ENCODE measurements around the gene CRACDL. TPM values are rescaled to one million over a fixed set of nuclear protein-coding genes. Genes with fewer than 3 reads are reported as not detected.
"Not testable (repeated sequence)": the region's sequence is repeated elsewhere in the genome, so short reads cannot be mapped to it uniquely, and the experiment has no call there.

The CRACDL gene
- total RNA-seq, 1 donor from 2014 or later, result 0.52 TPM

DNA sequence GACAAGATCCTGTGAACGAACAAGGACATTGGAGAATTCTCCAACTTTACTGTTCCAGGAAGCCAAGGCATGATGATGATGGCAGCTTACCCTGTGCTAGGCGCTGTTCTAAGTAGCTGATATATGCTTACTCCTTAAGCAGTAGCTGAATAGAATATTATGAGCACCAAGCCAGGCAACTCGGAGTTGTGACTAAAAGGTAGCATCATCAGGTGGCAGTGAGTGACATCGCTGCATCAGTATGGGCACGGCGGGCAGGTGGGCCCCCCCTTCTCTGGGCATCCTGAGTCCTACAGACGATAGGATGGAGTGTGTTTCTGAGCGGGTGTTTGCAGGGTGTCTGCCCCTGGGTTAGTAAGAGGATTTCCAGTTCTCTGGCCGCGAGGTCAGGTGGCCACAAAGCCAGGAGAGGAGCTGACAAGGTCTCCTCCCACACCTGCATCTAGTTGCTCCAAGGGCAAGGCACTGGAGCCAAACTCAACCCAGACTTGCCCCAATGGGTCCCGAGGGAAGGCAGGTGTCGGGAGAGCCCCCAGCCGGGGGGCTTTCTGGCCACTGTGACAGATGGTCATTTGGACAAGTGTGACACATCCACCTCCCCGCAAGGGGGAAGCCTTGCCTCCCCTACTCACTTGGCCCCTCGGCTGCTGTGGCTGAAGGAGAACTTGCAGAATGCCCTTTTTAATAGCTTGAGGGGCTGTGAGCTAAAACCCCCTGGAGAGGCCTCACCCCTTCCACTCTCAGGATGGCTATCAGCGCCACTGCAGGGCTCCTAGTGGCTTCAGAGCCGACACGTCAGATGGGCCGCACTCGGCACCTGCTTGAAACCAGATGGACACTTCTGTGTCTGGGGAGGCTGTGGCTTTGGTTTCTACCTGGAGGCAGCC, 55.5 kb downstream of the CRACDL start:
- Histone ChIP-seq H3K4me3 (ENCODE audit: low read length in 3 of 3) (no peak overlapping the region), H3K27ac (ENCODE audit: low read depth, low read length) (no peak overlapping the region), H3K36me3 (ENCODE audit: control insufficient read depth in 3 of 3, insufficient read depth in 3 of 3, low read length in 3 of 3) (no peaks in the 10 kb centered on the region), H3K27me3 (ENCODE audit: control insufficient read depth in 3 of 3, insufficient read depth in 3 of 3, low read length in 3 of 3) (peaks cover 0 to 6% (median 0%) of the 10 kb centered on the region in 3 donors), H3K9ac (ENCODE audit: low read depth in 1 of 3, low read length in 3 of 3) (no peak overlapping the region), H3K4me1 (ENCODE audit: control insufficient read depth in 3 of 3, insufficient read depth in 3 of 3, low read length in 3 of 3) (no peaks in the 10 kb centered on the region), H3K9me3 (ENCODE audit: control insufficient read depth in 3 of 3, low read length in 3 of 3) (no peaks in the 10 kb centered on the region)

DNA sequence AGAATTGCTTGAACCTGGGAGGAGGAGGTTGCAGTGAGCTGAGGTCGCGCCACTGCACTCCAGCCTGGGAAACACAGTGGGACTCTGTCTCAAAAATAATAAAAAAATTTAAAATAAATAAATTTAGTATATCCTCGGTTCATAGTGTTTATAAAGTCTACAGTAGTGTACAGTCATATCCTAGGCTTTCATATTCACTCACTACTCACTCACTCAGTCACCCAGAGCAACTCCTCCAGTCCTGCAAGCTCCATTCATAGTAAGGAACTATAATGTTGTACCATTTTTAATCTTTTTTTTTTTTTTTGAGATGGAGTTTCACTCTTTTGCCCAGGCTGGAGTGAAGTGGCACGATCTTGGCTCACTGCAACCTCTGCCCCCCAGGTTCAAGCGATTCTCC, 58.4 kb downstream of the CRACDL start:
- H3K4me1 ChIP-seq (ENCODE audit: control insufficient read depth in 3 of 3, insufficient read depth in 3 of 3, low read length in 3 of 3); H3K9ac ChIP-seq (ENCODE audit: low read depth in 1 of 3, low read length in 3 of 3); H3K9me3 ChIP-seq (ENCODE audit: control insufficient read depth in 3 of 3, low read length in 3 of 3); H3K36me3 ChIP-seq (ENCODE audit: control insufficient read depth in 3 of 3, insufficient read depth in 3 of 3, low read length in 3 of 3); H3K27ac ChIP-seq (ENCODE audit: low read depth, low read length); H3K4me3 ChIP-seq (ENCODE audit: low read length in 3 of 3); H3K27me3 ChIP-seq (ENCODE audit: control insufficient read depth in 3 of 3, insufficient read depth in 3 of 3, low read length in 3 of 3): not testable (repeated sequence)

DNA sequence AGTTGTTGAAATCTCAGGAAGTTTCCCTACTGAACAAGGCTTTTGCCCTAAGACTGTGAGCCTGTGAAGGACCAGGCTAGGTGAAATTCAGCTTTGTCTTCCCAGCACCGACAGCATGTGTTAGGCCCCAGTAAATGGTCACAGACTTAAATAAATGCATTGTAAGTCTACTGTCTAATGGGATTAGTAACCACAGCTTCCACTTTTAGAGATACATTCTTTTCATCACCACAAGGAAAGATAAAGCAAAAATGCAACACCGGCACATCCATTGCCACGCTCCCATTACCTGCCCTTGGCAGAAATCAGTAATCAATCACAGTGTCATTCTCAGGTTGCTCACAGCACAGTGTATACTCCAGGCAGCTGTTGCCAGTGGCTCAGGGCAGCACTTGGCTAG, 59.3 kb downstream of the CRACDL start:
- Histone ChIP-seq H3K9me3 (ENCODE audit: control insufficient read depth in 3 of 3, low read length in 3 of 3) (no peaks in the 10 kb centered on the region), H3K27me3 (ENCODE audit: control insufficient read depth in 3 of 3, insufficient read depth in 3 of 3, low read length in 3 of 3) (peaks cover 0 to 6% (median 0%) of the 10 kb centered on the region in 3 donors), H3K27ac (ENCODE audit: low read depth, low read length) (no peak overlapping the region), H3K9ac (ENCODE audit: low read depth in 1 of 3, low read length in 3 of 3) (no peak overlapping the region), H3K36me3 (ENCODE audit: control insufficient read depth in 3 of 3, insufficient read depth in 3 of 3, low read length in 3 of 3) (no peaks in the 10 kb centered on the region), H3K4me1 (ENCODE audit: control insufficient read depth in 3 of 3, insufficient read depth in 3 of 3, low read length in 3 of 3) (no peaks in the 10 kb centered on the region), H3K4me3 (ENCODE audit: low read length in 3 of 3) (no peak overlapping the region)

DNA sequence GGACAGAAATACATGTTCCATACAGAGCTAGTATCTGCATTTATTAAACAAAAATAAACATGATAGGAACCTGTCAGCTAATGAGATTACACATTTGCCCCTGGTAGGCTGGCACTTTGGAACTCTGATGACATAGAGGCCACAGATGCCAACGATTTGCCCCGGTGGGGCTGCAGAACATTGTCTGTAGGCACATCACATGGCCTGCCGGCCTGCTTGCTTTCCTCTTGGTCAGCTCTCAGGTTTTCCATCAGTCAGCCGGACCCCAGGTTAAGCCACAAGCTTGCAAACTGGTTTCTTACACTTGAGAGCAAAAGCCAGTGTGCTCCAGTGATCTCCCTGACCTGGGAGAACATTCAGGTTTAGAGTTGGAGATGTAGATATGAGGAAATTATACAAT, 60.3 kb downstream of the CRACDL start:
- Histone ChIP-seq H3K27ac (ENCODE audit: low read depth, low read length) (no peak overlapping the region), H3K4me1 (ENCODE audit: control insufficient read depth in 3 of 3, insufficient read depth in 3 of 3, low read length in 3 of 3) (peaks cover 1 to 2% (median 2%) of the 10 kb centered on the region in 3 donors), H3K27me3 (ENCODE audit: control insufficient read depth in 3 of 3, insufficient read depth in 3 of 3, low read length in 3 of 3) (peaks cover 0 to 3% (median 0%) of the 10 kb centered on the region in 3 donors), H3K36me3 (ENCODE audit: control insufficient read depth in 3 of 3, insufficient read depth in 3 of 3, low read length in 3 of 3) (no peaks in the 10 kb centered on the region), H3K4me3 (ENCODE audit: low read length in 3 of 3) (no peak overlapping the region), H3K9ac (ENCODE audit: low read depth in 1 of 3, low read length in 3 of 3) (no peak overlapping the region), H3K9me3 (ENCODE audit: control insufficient read depth in 3 of 3, low read length in 3 of 3) (no peaks in the 10 kb centered on the region)

DNA sequence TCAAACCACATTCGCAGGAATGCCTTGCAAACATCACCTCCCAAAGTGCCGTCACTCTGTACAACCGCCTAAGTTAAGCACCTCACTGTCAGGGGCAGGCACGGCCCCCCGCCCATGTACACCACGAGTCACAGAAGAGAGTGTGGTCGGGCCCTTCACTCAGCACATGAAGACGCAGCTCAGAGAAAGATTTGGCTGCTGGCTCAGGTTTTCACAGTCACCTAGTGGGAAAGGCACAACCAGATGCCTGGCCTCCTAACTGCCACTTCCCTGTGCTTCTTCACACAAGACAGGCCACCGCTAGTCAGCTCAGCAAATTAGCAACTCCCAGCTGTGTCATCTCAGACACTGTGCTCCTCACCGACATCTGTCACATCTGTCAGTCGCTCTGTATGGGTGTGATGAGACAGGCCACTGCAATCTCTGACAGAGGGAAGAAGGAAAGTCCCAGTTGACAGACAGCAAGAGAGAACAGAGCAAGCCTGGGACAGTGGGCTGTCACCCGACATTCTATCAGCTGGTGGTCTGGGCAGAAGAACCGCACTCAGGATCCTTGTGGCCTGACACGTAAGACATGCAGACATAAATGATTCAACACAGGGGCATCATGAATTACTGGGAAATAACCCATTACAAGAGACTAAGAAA, 60.8 kb downstream of the CRACDL start:
- H3K9ac ChIP-seq (ENCODE audit: low read depth in 1 of 3, low read length in 3 of 3), result no peak overlapping the region
- no peaks in the 10 kb centered on the region for H3K9me3 ChIP-seq (ENCODE audit: control insufficient read depth in 3 of 3, low read length in 3 of 3)
- H3K36me3 ChIP-seq (ENCODE audit: control insufficient read depth in 3 of 3, insufficient read depth in 3 of 3, low read length in 3 of 3), result no peaks in the 10 kb centered on the region
- no peak overlapping the region for H3K4me3 ChIP-seq (ENCODE audit: low read length in 3 of 3)
- no peaks in the 10 kb centered on the region for H3K27me3 ChIP-seq (ENCODE audit: control insufficient read depth in 3 of 3, insufficient read depth in 3 of 3, low read length in 3 of 3)
- H3K27ac ChIP-seq (ENCODE audit: low read depth, low read length), result no peak overlapping the region
- H3K4me1 ChIP-seq (ENCODE audit: control insufficient read depth in 3 of 3, insufficient read depth in 3 of 3, low read length in 3 of 3), result peaks cover 6 to 7% (median 7%) of the 10 kb centered on the region in 3 donors

DNA sequence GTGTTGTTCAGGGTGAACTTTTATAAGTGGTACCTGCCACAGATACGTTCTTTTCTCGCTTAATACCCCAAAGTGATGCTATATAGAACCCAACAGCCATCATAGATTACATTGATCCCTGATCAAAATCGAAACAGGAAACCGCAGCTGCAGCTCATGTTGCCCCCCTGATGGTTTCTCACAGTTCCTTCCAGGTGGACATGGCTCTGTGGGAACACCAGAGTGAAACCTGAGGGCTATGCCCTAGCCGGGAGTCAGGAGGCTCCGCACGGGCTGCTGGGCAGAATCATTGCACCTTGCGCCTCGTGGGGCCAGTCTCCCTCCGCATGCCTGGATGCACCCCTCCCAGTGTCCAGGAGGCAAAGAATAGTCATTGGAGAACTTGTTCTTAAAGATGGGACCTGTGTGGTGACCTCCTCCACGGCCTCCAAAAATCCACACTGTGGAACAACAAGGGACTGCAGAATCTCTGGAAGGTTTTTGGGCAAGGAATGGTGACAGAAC, 61.8 kb downstream of the CRACDL start:
- H3K4me3 ChIP-seq (ENCODE audit: low read length in 3 of 3), result no peak overlapping the region
- H3K27ac ChIP-seq (ENCODE audit: low read depth, low read length), result no peak overlapping the region
- no peak overlapping the region for H3K9ac ChIP-seq (ENCODE audit: low read depth in 1 of 3, low read length in 3 of 3)
- no peaks in the 10 kb centered on the region for H3K9me3 ChIP-seq (ENCODE audit: control insufficient read depth in 3 of 3, low read length in 3 of 3)
- no peaks in the 10 kb centered on the region for H3K27me3 ChIP-seq (ENCODE audit: control insufficient read depth in 3 of 3, insufficient read depth in 3 of 3, low read length in 3 of 3)
- H3K4me1 ChIP-seq (ENCODE audit: control insufficient read depth in 3 of 3, insufficient read depth in 3 of 3, low read length in 3 of 3), result peaks cover 6 to 15% (median 9%) of the 10 kb centered on the region in 3 donors
- no peaks in the 10 kb centered on the region for H3K36me3 ChIP-seq (ENCODE audit: control insufficient read depth in 3 of 3, insufficient read depth in 3 of 3, low read length in 3 of 3)

DNA sequence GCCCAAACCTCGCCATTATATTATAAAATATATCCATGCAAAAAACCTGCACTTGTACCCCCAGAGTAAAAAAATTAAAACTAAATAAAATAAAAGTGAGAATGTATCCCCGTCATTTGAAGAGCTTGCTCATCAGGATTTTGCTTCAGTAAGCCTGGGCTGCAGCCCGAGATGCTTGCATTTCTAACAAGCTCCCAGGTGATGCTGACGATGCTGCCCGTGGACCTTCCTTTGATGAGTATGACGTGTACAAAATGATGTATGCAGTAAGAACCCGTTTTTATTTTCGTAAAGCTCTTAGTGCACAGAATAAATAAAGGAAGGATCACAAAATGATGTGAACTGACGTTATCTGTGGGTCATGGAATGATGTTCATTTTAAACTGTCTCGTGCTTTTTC, 63.5 kb downstream of the CRACDL start:
- H3K4me1 ChIP-seq (ENCODE audit: control insufficient read depth in 3 of 3, insufficient read depth in 3 of 3, low read length in 3 of 3), result peaks cover 6 to 15% (median 9%) of the 10 kb centered on the region in 3 donors

DNA sequence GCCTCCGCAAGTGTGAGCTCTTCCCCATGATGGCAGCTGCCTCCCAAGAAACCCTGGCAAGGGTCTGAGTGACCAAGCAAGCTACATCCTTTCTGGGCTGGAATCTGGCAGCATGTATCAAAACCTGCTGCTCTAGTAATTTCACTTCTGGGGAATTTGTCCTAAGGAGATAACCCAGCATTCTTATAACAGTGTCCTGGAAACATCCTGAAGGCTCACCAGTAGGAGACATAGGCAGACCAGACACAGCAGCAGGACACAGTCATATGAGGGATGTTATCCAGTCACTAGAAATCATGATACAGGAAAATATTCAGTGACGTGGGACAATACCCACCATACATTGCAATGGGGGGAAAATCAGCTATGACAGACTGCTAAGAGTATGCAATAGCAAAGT, 64.5 kb downstream of the CRACDL start:
- Histone ChIP-seq H3K36me3 (ENCODE audit: control insufficient read depth in 3 of 3, insufficient read depth in 3 of 3, low read length in 3 of 3) (no peaks in the 10 kb centered on the region), H3K9me3 (ENCODE audit: control insufficient read depth in 3 of 3, low read length in 3 of 3) (no peaks in the 10 kb centered on the region), H3K4me3 (ENCODE audit: low read length in 3 of 3) (no peak overlapping the region), H3K27me3 (ENCODE audit: control insufficient read depth in 3 of 3, insufficient read depth in 3 of 3, low read length in 3 of 3) (no peaks in the 10 kb centered on the region), H3K4me1 (ENCODE audit: control insufficient read depth in 3 of 3, insufficient read depth in 3 of 3, low read length in 3 of 3) (peaks cover 6 to 15% (median 9%) of the 10 kb centered on the region in 3 donors), H3K9ac (ENCODE audit: low read depth in 1 of 3, low read length in 3 of 3) (no peak overlapping the region), H3K27ac (ENCODE audit: low read depth, low read length) (no peak overlapping the region)

More for the DNA sequence above, 63.5 kb downstream of the CRACDL start:
- no peak overlapping the region for H3K27ac ChIP-seq (ENCODE audit: low read depth, low read length)
- H3K27me3 ChIP-seq (ENCODE audit: control insufficient read depth in 3 of 3, insufficient read depth in 3 of 3, low read length in 3 of 3), result no peaks in the 10 kb centered on the region
- H3K9me3 ChIP-seq (ENCODE audit: control insufficient read depth in 3 of 3, low read length in 3 of 3), result no peaks in the 10 kb centered on the region
- H3K4me3 ChIP-seq (ENCODE audit: low read length in 3 of 3), result no peak overlapping the region
- no peak overlapping the region for H3K9ac ChIP-seq (ENCODE audit: low read depth in 1 of 3, low read length in 3 of 3)
- no peaks in the 10 kb centered on the region for H3K36me3 ChIP-seq (ENCODE audit: control insufficient read depth in 3 of 3, insufficient read depth in 3 of 3, low read length in 3 of 3)

DNA sequence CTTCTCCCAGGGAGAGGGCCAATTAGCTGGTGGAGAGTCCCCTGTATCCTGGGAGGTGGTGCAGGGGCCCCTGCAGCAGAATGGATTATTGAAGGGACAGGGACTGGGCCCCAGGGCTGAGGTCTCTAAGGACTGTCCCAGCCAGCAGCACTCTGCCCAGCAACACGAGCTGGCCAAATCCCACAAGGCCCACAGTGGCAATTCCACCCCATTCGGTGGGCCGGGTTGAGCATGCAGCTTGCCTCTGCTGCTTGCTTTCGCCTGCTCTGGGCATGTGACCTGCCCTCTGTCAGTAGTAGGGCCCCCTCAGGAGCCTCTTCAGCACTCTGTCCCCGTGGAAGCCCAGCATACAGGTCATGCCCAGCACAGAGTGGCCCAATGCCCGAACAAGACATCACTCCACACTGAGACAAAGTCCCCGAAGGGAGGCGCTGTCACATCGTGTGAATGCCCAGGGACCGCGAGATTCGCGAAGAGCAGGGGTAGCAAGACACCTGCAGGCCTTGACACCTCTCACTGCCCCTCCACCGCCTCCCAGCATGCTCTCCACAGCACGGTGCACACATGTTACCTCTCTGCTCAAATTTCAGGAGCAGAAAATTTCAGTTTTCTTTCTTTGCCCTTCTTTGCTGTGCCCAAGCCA, 65.4 kb downstream of the CRACDL start:
- no peak overlapping the region for H3K27ac ChIP-seq (ENCODE audit: low read depth, low read length)
- no peak overlapping the region for H3K4me3 ChIP-seq (ENCODE audit: low read length in 3 of 3)
- no peaks in the 10 kb centered on the region for H3K36me3 ChIP-seq (ENCODE audit: control insufficient read depth in 3 of 3, insufficient read depth in 3 of 3, low read length in 3 of 3)
- H3K27me3 ChIP-seq (ENCODE audit: control insufficient read depth in 3 of 3, insufficient read depth in 3 of 3, low read length in 3 of 3), result no peaks in the 10 kb centered on the region
- no peaks in the 10 kb centered on the region for H3K9me3 ChIP-seq (ENCODE audit: control insufficient read depth in 3 of 3, low read length in 3 of 3)
- H3K4me1 ChIP-seq (ENCODE audit: control insufficient read depth in 3 of 3, insufficient read depth in 3 of 3, low read length in 3 of 3), result peaks cover 6 to 15% (median 9%) of the 10 kb centered on the region in 3 donors
- no peak overlapping the region for H3K9ac ChIP-seq (ENCODE audit: low read depth in 1 of 3, low read length in 3 of 3)

All from skeletal muscle tissue (tissue), 4 donors.